ENCODE data around the gene STEAP3. TPM values are rescaled to one million over a fixed set of nuclear protein-coding genes. Genes with fewer than 3 reads are reported as not detected.

STEAP3 gene
- total RNA-seq, 1 experiment from 2014 or later: 32.3 TPM

- no peak overlapping the region for H3K4me3 ChIP-seq (replicated peaks in 1 of 2; ENCODE audit: low read depth in 1 of 2, low read length in 2 of 2)
- ATAC-seq: no peak
- no peak overlapping the region for H3K9ac ChIP-seq (ENCODE audit: low read length)
Measured at GRCh38 chr2:119174993-119175347, 48.7 kb upstream of the STEAP3 start.

More at GRCh38 chr2:119174993-119175347, 48.7 kb upstream of the STEAP3 start:
- H3K27me3 ChIP-seq (ENCODE audit: insufficient read depth, low read length): peaks cover under 1% of the 10 kb centered on the region; the same call in 1 of the 2 replicates
- no peak for DNase-seq (ENCODE audit: low read depth, low spot score)
- H3K9me3 ChIP-seq (ENCODE audit: control insufficient read depth in 1 of 2, insufficient read depth in 1 of 2, low read depth in 1 of 2, low read length in 2 of 2): no peaks in the 10 kb centered on the region
- POLR2A ChIA-PET: no interaction called here
- no peaks in the 10 kb centered on the region for H4K20me1 ChIP-seq (ENCODE audit: insufficient read depth)
- TF ChIP-seq POLR2AphosphoS5 (IDR thresholded peaks at IDR 0.05; ENCODE audit: low read depth, low read length): no peak
- TF ChIP-seq FOSL1 (IDR thresholded peaks at IDR 0.05; ENCODE audit: low read depth): no peak
- no peak for TF ChIP-seq ELF1 (IDR thresholded peaks at IDR 0.05; ENCODE audit: borderline replicate concordance, low read depth)
- TF ChIP-seq REST (IDR thresholded peaks at IDR 0.05; ENCODE audit: low read depth): no peak
- TF ChIP-seq YY1 (IDR thresholded peaks at IDR 0.05; ENCODE audit: extremely low read depth, insufficient replicate concordance, low read depth, low read length): no peak
- no peak for TF ChIP-seq TCF7L2 (IDR thresholded peaks at IDR 0.05; ENCODE audit: borderline replicate concordance, extremely low read depth, insufficient read depth, insufficient read length)
- TF ChIP-seq ZBTB33 (IDR thresholded peaks at IDR 0.05; ENCODE audit: extremely low read depth, insufficient replicate concordance, low read length): no peak
- TF ChIP-seq SRF (IDR thresholded peaks at IDR 0.05; ENCODE audit: low read depth): no peak
- TF ChIP-seq JUND (IDR thresholded peaks at IDR 0.05): no peak
- no peak for TF ChIP-seq CBX3 (IDR thresholded peaks at IDR 0.05; ENCODE audit: low read depth)
- no peak for TF ChIP-seq EGR1 (IDR thresholded peaks at IDR 0.05; ENCODE audit: low read depth)
- TF ChIP-seq ZFX (IDR thresholded peaks at IDR 0.05): no peak
- no peak for TF ChIP-seq SIN3A (IDR thresholded peaks at IDR 0.05; ENCODE audit: low read depth)
- TF ChIP-seq ZNF274 (IDR thresholded peaks at IDR 0.05; ENCODE audit: low read depth, low read length): no peak
- TF ChIP-seq EZH2phosphoT487 (IDR thresholded peaks at IDR 0.05; ENCODE audit: borderline replicate concordance): no peak
- TF ChIP-seq EZH2 (IDR thresholded peaks at IDR 0.05): no peak
- TF ChIP-seq POLR2A (IDR thresholded peaks at IDR 0.05; ENCODE audit: borderline replicate concordance, extremely low read depth, insufficient read depth, insufficient read length): no peak
- TF ChIP-seq CEBPB (IDR thresholded peaks at IDR 0.05; ENCODE audit: low read depth): no peak
- no peak for TF ChIP-seq SP1 (IDR thresholded peaks at IDR 0.05; ENCODE audit: low read depth)
- H3K4me1 ChIP-seq (ENCODE audit: control insufficient read depth in 1 of 2, insufficient read depth in 2 of 2, low read length in 2 of 2): peaks cover 5 to 7% of the 10 kb centered on the region in 2 experiments; a peak in 2 of 4 replicates
- no peak overlapping the region for H2AFZ ChIP-seq (ENCODE audit: low read depth, low read length, poor library complexity, severe bottlenecking)
- no peak overlapping the region for H3K4me2 ChIP-seq (ENCODE audit: low read length)
- no peaks in the 10 kb centered on the region for H3K79me2 ChIP-seq (ENCODE audit: insufficient read depth, low read length)
- RAD21 ChIA-PET (ENCODE audit: low non-redundant PET in 1 of 2, low total read pairs in 2 of 2, uncharacterized antibody in 2 of 2, unreplicated experiment in 2 of 2): no interaction called here
- BruUV-seq (replicated peaks): no TSS peak
- no peak overlapping the region for H3K27ac ChIP-seq (ENCODE audit: low read depth, low read length)
- intact Hi-C loops (cut with micrococcal nuclease): loop anchor here (1.0 kb wide), 3 partner anchors 147 to 293 kb away; no protein-coding TSS in a partner anchor
- no peaks in the 10 kb centered on the region for H3K36me3 ChIP-seq (ENCODE audit: control insufficient read depth in 1 of 2, insufficient read depth in 2 of 2, low read length in 2 of 2)
- no peaks in the 10 kb centered on the region for H3K9me2 ChIP-seq (ENCODE audit: insufficient read depth)
- CTCF ChIA-PET: interaction anchor here (0.8 to 2.7 kb wide), 2 partner anchors 291 to 293 kb away, joined by 3 to 16 read pairs; no protein-coding TSS in a partner anchor

Measured in HCT116 (cell line).